RPMI7951 (cell line): Measurements from ENCODE around the gene NOTCH4. TPM values are rescaled to one million over a fixed set of nuclear protein-coding genes. Genes with fewer than 3 reads are reported as not detected.
"Not testable (repeated sequence)": the region's sequence is repeated elsewhere in the genome, so short reads cannot be mapped to it uniquely, and the experiment has no call there.

Experiments used
- DNase-seq: peaks from one replicate; pipeline ENCODE4 v3.0.0-alpha.2; 2012; ENCODE audit warnings: low read depth
- total RNA-seq: library from RNA; depleted of rRNA; stranded (reverse); fragments of >200 nt; shearing (Covaris generic); gene quantifications from 2 replicates; pipeline ENCODE4 v1.2.3, GENCODE V29; 2014

The NOTCH4 gene
- total RNA-seq, 1 experiment from 2014 or later: 4.8 TPM

GRCh38 chr6:32194388-32194787 is 29.5 kb downstream of the NOTCH4 start:
- no peak for DNase-seq

GRCh38 chr6:32193096-32193495 is 30.8 kb downstream of the NOTCH4 start:
- not testable (repeated sequence) for DNase-seq

GRCh38 chr6:32192608-32193039 is 31.2 kb downstream of the NOTCH4 start, which contains the start of gene GPSM3:
Gene GPSM3 (minus strand): TSS chr6:32192643. CDS start chr6:32192513, 130 bp downstream.
- DNase-seq: peak; percentile 46

- no peak for DNase-seq
Measured at GRCh38 chr6:32191696-32192607, 31.9 kb downstream of the NOTCH4 start.

- no peak for DNase-seq
Measured at GRCh38 chr6:32190911-32191677, 32.8 kb downstream of the NOTCH4 start.

- peak; percentile 91 for DNase-seq
Measured at GRCh38 chr6:32190054-32190851, 33.6 kb downstream of the NOTCH4 start, which contains the start of gene PBX2. Gene PBX2 (minus strand): TSS chr6:32190202. CDS start chr6:32189915, 287 bp downstream.

GRCh38 chr6:32189742-32190053 is 34.2 kb downstream of the NOTCH4 start:
- no peak for DNase-seq

GRCh38 chr6:32189069-32189741 is 34.7 kb downstream of the NOTCH4 start:
- no peak for DNase-seq

GRCh38 chr6:32188381-32189068 is 35.3 kb downstream of the NOTCH4 start:
- no peak for DNase-seq

GRCh38 chr6:32187725-32188380 is 36.0 kb downstream of the NOTCH4 start:
- not testable (repeated sequence) for DNase-seq

- DNase-seq: no peak
Measured at GRCh38 chr6:32187009-32187709, 36.7 kb downstream of the NOTCH4 start.

- not testable (repeated sequence) for DNase-seq
Measured at GRCh38 chr6:32186151-32186840, 37.6 kb downstream of the NOTCH4 start.

- peak; percentile 91 for DNase-seq
Measured at GRCh38 chr6:32185681-32186131, 38.2 kb downstream of the NOTCH4 start.

- no peak for DNase-seq
Measured at GRCh38 chr6:32184084-32184640, 39.7 kb downstream of the NOTCH4 start, which contains the start of gene AGER. Gene AGER (minus strand): TSS chr6:32184253. CDS start chr6:32184222, 31 bp downstream.

GRCh38 chr6:32183483-32184083 is 40.3 kb downstream of the NOTCH4 start:
- DNase-seq: no peak

- DNase-seq: no peak
Measured at GRCh38 chr6:32183030-32183429, 40.8 kb downstream of the NOTCH4 start.

- no peak for DNase-seq
Measured at GRCh38 chr6:32182555-32182981, 41.3 kb downstream of the NOTCH4 start.
